Activated CD8-positive, alpha-beta memory T cell treated with anti-CD3 and anti-CD28 coated beads, Interleukin-2, amount 50 U/mL, for 1 hour (primary cell): ENCODE data around the gene HECTD2.
"Not testable (repeated sequence)": the region's sequence is repeated elsewhere in the genome, so short reads cannot be mapped to it uniquely, and the experiment has no call there.

Experiments
- DNase-seq: peaks from one replicate; pipeline ENCODE4 v3.0.0-alpha.2; 2020; ENCODE audit errors: extremely low read depth

HECTD2 gene

GRCh38 chr10:91537614-91538383 is 127.7 kb downstream of the HECTD2 start:
- DNase-seq = no peak

- DNase-seq = no peak
Observed at GRCh38 chr10:91539930-91540329, 129.8 kb downstream of the HECTD2 start.

- DNase-seq = no peak
Observed at GRCh38 chr10:91540733-91541132, 130.6 kb downstream of the HECTD2 start.

- no peak for DNase-seq
Observed at GRCh38 chr10:91541481-91541880, 131.3 kb downstream of the HECTD2 start.

GRCh38 chr10:91545384-91545783 is 135.2 kb downstream of the HECTD2 start:
- no peak for DNase-seq

GRCh38 chr10:91545838-91546237 is 135.7 kb downstream of the HECTD2 start:
- no peak for DNase-seq

- DNase-seq = no peak
Observed at GRCh38 chr10:91549262-91549661, 139.1 kb downstream of the HECTD2 start.

GRCh38 chr10:91550021-91550420 is 139.9 kb downstream of the HECTD2 start:
- DNase-seq = no peak

GRCh38 chr10:91551856-91552255 is 141.7 kb downstream of the HECTD2 start:
- DNase-seq = no peak

- no peak for DNase-seq
Observed at GRCh38 chr10:91552274-91553095, 142.3 kb downstream of the HECTD2 start.

- no peak for DNase-seq
Observed at GRCh38 chr10:91555455-91555854, 145.3 kb downstream of the HECTD2 start.

GRCh38 chr10:91556691-91557566 is 146.8 kb downstream of the HECTD2 start:
- no peak for DNase-seq

- no peak for DNase-seq
Observed at GRCh38 chr10:91557651-91558111, 147.5 kb downstream of the HECTD2 start.

- DNase-seq = no peak
Observed at GRCh38 chr10:91558473-91558872, 148.3 kb downstream of the HECTD2 start.

GRCh38 chr10:91559169-91559568 is 149.0 kb downstream of the HECTD2 start:
- no peak for DNase-seq

- DNase-seq = no peak
Observed at GRCh38 chr10:91559750-91560149, 149.6 kb downstream of the HECTD2 start.

- not testable (repeated sequence) for DNase-seq
Observed at GRCh38 chr10:91560827-91561226, 150.7 kb downstream of the HECTD2 start.

GRCh38 chr10:91562839-91563581 is 152.9 kb downstream of the HECTD2 start:
- no peak for DNase-seq

GRCh38 chr10:91564026-91564425 is 153.9 kb downstream of the HECTD2 start:
- DNase-seq = no peak
